RWPE1 (cell line): Measurements from ENCODE around the gene PM20D2.

Experiments
- CTCF ChIA-PET: fragments of 350-600 bp; sonication (Branson Sonifier 250); formaldehyde crosslinking; extraction: SDS; loops from one replicate; lab custom pipeline; 2021; lab: Yijun Ruan, JAX
- POLR2A ChIA-PET: fragments of 400-600 bp; formaldehyde crosslinking; extraction: SDS; loops from one replicate; lab custom pipeline; 2020; ENCODE audit warnings: antibody characterized with exemption; ENCODE audit not compliant: low non-redundant PET; lab: Yijun Ruan, JAX
- DNase-seq: peaks from one replicate; pipeline ENCODE4 v3.0.0; 2012; ENCODE audit warnings: low spot score
- H3K27ac ChIP-seq: fragments of 450-650 bp; 2 replicates; pipeline ENCODE4 v1.5.1; 2017
- CTCF ChIP-seq: fragments of 450-650 bp; conservative IDR thresholded peaks from 2 replicates; pipeline ENCODE4 v1.5.1; 2017; ENCODE audit warnings: low read depth, mild to moderate bottlenecking

Gene PM20D2

DNA sequence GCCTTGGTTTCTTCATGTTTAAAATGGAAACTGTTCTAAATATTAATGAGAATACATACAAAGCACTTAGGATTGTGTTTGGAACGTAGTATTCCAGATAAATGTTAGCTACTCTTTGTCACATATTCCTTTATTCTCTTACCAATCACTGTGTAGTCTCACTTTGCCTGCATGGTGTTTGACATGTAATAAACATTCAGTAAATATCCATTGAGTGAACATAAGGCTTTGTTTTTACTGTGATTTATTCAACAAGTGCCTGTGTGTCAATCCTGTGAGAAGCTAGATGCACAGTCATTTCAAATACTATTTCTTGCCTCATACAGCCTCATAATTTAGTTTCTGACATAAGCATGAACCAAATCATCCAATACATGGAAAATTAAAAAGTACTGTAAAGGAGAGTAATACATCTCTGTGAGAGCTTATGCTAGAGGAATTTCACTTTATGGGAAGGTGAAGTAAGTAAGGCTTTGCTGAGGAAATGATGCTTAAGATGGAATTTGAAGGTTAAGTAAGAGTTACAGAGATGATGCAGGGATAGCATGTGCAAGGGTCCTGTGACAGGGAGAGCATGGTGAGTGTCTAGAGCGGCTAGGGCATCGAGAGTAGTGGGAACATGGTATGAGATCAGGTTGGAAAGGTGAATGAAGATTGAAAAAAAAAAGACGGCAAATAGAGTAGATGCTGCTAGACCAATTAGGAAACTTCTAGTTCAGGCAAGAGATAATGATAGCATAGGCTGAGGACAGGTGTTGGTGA, 14.7 kb downstream of the PM20D2 start:
- DNase-seq = no peak
- no peak for TF ChIP-seq CTCF
- ChIA-PET POLR2A (no interaction called here), CTCF (no interaction called here)
- H3K27ac ChIP-seq = no peak overlapping the region

- ChIA-PET POLR2A (no interaction called here), CTCF (interaction anchor here (1.7 kb wide), 1 partner anchor 179 kb away, joined by 3 read pairs; no protein-coding TSS in a partner anchor)
Measured at GRCh38 chr6:89161326-89162046, 15.6 kb downstream of the PM20D2 start.

DNA sequence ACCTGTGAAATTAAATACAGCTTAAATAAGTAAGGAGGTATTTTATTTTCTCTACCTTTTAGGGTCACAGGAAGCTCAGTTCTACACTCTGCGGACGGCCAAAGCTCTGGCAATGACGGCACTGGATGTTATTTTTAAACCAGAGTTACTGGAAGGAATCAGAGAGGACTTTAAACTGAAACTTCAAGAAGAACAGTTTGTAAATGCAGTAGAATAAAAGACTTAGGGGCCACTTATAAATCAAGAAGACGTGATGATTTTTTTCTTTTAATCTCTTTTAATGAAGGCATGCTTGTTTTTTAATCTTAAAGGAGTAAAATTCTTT, 16.2 kb downstream of the PM20D2 start:
- no peak overlapping the region for H3K27ac ChIP-seq
- ChIA-PET POLR2A (no interaction called here), CTCF (interaction anchor here (1.7 kb wide), 1 partner anchor 180 kb away, joined by 3 read pairs; no protein-coding TSS in a partner anchor)
- DNase-seq = no peak
- no peak for TF ChIP-seq CTCF

More at GRCh38 chr6:89161326-89162046, 15.6 kb downstream of the PM20D2 start:
- H3K27ac ChIP-seq = no peak overlapping the region
- no peak for DNase-seq
- TF ChIP-seq CTCF = no peak

DNA sequence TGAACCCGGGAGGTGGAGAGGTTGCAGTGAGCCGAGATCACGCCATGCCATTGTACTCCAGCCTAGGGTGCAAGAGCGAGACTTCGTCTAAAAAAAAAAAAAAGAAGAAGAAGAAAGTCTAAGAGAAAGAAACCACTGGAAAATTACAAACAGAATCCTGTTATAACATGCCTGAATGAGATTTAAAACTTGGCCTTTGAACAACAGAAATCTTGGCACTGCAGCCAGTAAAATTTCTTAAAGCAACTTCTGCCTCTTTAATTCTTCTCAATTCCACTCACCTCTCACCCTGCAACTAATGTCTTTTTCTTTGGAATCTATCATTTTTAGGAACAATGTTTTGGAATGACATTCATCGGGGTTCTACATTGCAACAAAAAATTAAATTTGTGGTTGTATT, 26.3 kb downstream of the PM20D2 start:
- ChIA-PET POLR2A (no interaction called here), CTCF (no interaction called here)
- TF ChIP-seq CTCF = no peak

GRCh38 chr6:89173634-89174033, 27.8 kb downstream of the PM20D2 start:
- ChIA-PET CTCF (no interaction called here), POLR2A (no interaction called here)

More for the DNA sequence above, 26.3 kb downstream of the PM20D2 start:
- peak overlapping the region; percentile 58 for H3K27ac ChIP-seq
- no peak for DNase-seq

More at GRCh38 chr6:89173634-89174033, 27.8 kb downstream of the PM20D2 start:
- no peak for TF ChIP-seq CTCF
- DNase-seq = no peak
- H3K27ac ChIP-seq = no peak overlapping the region
